Activated naive CD8-positive, alpha-beta T cell treated with anti-CD3 and anti-CD28 coated beads, Interleukin-2, amount 50 U/mL, for 24 hours (primary cell): ENCODE results near the gene PIK3C2G.

Source experiments
- ATAC-seq: fragments of 150-1000 bp; cut with Tn5 transposase; one replicate; pipeline ENCODE4 v1.10.0; 2021
- DNase-seq: peaks from one replicate; pipeline ENCODE4 v3.0.0; 2021
- H3K27ac Mint-ChIP-seq: one replicate; pipeline ENCODE4 v1.8.0; 2021; ENCODE audit warnings: mild to moderate bottlenecking, mixed read lengths
- H3K27me3 Mint-ChIP-seq: one replicate; pipeline ENCODE4 v1.8.0; 2021; ENCODE audit warnings: mixed read lengths
- H3K36me3 Mint-ChIP-seq: one replicate; pipeline ENCODE4 v1.8.0; 2021; ENCODE audit warnings: low read depth, mixed read lengths
- H3K4me1 Mint-ChIP-seq: one replicate; pipeline ENCODE4 v1.8.0; 2021; ENCODE audit warnings: mixed read lengths
- H3K4me3 Mint-ChIP-seq: one replicate; pipeline ENCODE4 v1.8.0; 2021; ENCODE audit warnings: mild to moderate bottlenecking, moderate library complexity, mixed read lengths
- H3K9me3 Mint-ChIP-seq: one replicate; pipeline ENCODE4 v1.8.0; 2021; ENCODE audit warnings: mixed read lengths

The PIK3C2G gene

DNA sequence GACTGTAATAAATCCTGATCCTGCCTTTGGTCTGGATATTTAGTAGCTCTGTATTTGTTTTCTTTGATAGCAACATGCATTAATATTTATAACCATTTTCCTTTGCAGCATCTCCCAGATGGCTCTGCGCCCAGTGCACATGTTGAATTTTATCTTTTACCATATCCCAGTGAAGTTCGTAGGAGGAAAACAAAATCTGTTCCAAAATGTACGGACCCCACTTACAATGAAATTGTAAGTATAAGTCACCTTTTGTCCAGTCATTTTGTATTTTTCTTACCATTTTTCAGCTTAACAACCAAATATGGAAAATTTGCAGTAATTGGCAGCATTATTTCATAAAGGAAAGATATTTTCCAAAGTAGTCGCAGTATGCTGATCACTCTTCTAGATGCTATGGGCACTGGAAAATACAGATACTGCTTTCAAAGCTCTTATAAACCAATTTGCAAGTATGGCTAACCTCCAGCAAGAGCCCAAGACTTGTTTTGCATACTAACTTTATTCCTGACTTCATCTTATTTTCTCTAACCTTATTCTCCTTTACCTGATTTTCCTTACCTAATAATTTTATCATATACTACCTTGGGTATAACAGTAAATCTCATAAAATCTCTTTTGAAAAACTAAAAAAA, 379.1 kb downstream of the PIK3C2G start:
- Mint-ChIP-seq H3K4me1 (no peaks in the 10 kb centered on the region), H3K27me3 (no peaks in the 10 kb centered on the region), H3K9me3 (peaks cover 4% of the 10 kb centered on the region), H3K27ac (no peak overlapping the region), H3K36me3 (no peaks in the 10 kb centered on the region), H3K4me3 (no peak overlapping the region)
- DNase-seq = no peak
- no peak for ATAC-seq

DNA sequence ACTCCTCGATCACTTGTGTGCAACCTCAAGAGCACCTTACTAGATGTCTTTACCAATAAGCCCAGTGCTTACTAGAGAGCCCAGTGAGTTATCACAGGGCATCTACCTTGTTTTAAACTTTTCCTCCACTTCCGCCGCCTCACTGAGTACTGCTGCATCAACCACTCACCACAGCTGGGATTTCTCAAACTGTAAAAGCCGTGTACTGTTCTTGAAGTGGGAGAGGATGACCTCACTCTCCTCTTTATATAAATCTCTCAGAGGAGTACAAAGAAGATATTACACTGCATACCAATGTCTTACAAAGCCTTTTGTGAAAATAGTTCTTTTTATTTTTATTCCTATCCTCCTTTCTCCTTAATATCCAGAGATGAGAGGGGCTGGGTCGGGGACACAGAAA, 382.4 kb downstream of the PIK3C2G start:
- no peak overlapping the region for H3K27ac Mint-ChIP-seq
- no peaks in the 10 kb centered on the region for H3K4me1 Mint-ChIP-seq
- H3K4me3 Mint-ChIP-seq = no peak overlapping the region
- no peaks in the 10 kb centered on the region for H3K36me3 Mint-ChIP-seq
- ATAC-seq = no peak
- H3K9me3 Mint-ChIP-seq = no peaks in the 10 kb centered on the region
- no peak for DNase-seq
- H3K27me3 Mint-ChIP-seq = no peaks in the 10 kb centered on the region

DNA sequence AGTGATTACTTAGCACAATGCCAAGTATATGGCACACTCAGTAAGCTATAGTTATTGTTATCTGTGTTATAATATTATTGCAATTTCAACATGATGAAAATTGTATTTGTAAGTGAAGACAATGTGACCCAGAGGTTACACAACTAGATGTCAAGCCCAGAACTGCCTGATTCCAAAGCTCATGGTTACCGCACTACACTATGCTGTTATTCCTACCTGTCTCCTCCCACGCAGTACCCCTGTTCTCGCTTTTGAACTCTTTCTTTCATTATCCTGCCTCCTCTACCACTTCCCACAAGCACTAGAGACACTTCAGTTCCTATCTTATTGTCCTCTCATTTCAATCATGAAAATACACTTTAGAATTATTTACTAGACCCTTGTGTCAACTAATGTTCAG, 383.2 kb downstream of the PIK3C2G start:
- Mint-ChIP-seq H3K4me3 (no peak overlapping the region), H3K4me1 (no peaks in the 10 kb centered on the region), H3K27me3 (no peaks in the 10 kb centered on the region), H3K36me3 (no peaks in the 10 kb centered on the region), H3K27ac (no peak overlapping the region), H3K9me3 (peaks cover 5% of the 10 kb centered on the region)
- DNase-seq (no peak), ATAC-seq (no peak)

GRCh38 chr12:18646286-18646890, 385.1 kb downstream of the PIK3C2G start:
- peaks cover 5% of the 10 kb centered on the region for H3K9me3 Mint-ChIP-seq
- no peaks in the 10 kb centered on the region for H3K36me3 Mint-ChIP-seq
- DNase-seq = no peak
- H3K27me3 Mint-ChIP-seq = no peaks in the 10 kb centered on the region
- no peaks in the 10 kb centered on the region for H3K4me1 Mint-ChIP-seq
- ATAC-seq = no peak
- no peak overlapping the region for H3K27ac Mint-ChIP-seq
- no peak overlapping the region for H3K4me3 Mint-ChIP-seq

GRCh38 chr12:18651525-18651924, 390.2 kb downstream of the PIK3C2G start:
- no peaks in the 10 kb centered on the region for H3K36me3 Mint-ChIP-seq
- H3K27ac Mint-ChIP-seq = no peak overlapping the region
- peaks cover 5% of the 10 kb centered on the region for H3K9me3 Mint-ChIP-seq
- DNase-seq (no peak), ATAC-seq (no peak)
- H3K4me1 Mint-ChIP-seq = no peaks in the 10 kb centered on the region
- no peak overlapping the region for H3K4me3 Mint-ChIP-seq
- H3K27me3 Mint-ChIP-seq = no peaks in the 10 kb centered on the region

GRCh38 chr12:18652596-18652995, 391.3 kb downstream of the PIK3C2G start:
- Mint-ChIP-seq H3K36me3 (no peaks in the 10 kb centered on the region), H3K4me1 (no peaks in the 10 kb centered on the region), H3K27ac (no peak overlapping the region), H3K27me3 (no peaks in the 10 kb centered on the region), H3K9me3 (peaks cover 5% of the 10 kb centered on the region), H3K4me3 (no peak overlapping the region)
- ATAC-seq (no peak), DNase-seq (no peak)

GRCh38 chr12:18653465-18653864, 392.1 kb downstream of the PIK3C2G start:
- Mint-ChIP-seq H3K27ac (no peak overlapping the region), H3K27me3 (no peaks in the 10 kb centered on the region), H3K4me3 (no peak overlapping the region), H3K36me3 (no peaks in the 10 kb centered on the region), H3K9me3 (peaks cover 5% of the 10 kb centered on the region), H3K4me1 (no peaks in the 10 kb centered on the region)
- ATAC-seq (no peak), DNase-seq (no peak)

- no peak overlapping the region for H3K27ac Mint-ChIP-seq
- H3K36me3 Mint-ChIP-seq = no peaks in the 10 kb centered on the region
- H3K4me3 Mint-ChIP-seq = no peak overlapping the region
- DNase-seq (no peak), ATAC-seq (no peak)
- H3K4me1 Mint-ChIP-seq = no peaks in the 10 kb centered on the region
- H3K27me3 Mint-ChIP-seq = no peaks in the 10 kb centered on the region
- peaks cover 8% of the 10 kb centered on the region for H3K9me3 Mint-ChIP-seq
These were observed 394.0 kb downstream of the PIK3C2G start for GRCh38 chr12:18655351-18655750.

GRCh38 chr12:18658179-18658578, 396.9 kb downstream of the PIK3C2G start:
- H3K27ac Mint-ChIP-seq = no peak overlapping the region
- no peaks in the 10 kb centered on the region for H3K36me3 Mint-ChIP-seq
- no peaks in the 10 kb centered on the region for H3K4me1 Mint-ChIP-seq
- no peak overlapping the region for H3K4me3 Mint-ChIP-seq
- H3K9me3 Mint-ChIP-seq = peaks cover 8% of the 10 kb centered on the region
- no peak for ATAC-seq
- no peak for DNase-seq
- H3K27me3 Mint-ChIP-seq = no peaks in the 10 kb centered on the region

DNA sequence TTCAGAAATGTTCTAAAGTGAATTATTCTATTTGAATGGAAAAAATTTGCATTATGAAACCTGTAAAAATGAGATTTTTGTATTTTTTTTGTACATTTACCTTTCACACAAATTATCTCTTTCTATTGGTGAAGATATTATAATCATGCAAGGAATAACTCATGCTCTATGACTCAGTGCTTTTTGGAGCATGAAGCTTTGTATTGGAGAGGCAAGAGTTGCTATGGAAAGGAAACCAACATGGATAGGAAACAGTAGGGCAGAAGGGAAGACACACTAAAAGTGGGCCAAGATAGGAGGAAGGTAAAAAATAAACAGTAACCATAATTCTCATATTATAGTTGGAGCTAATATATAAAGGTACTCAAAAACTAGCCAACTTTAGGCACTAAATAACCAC, 397.5 kb downstream of the PIK3C2G start:
- no peak for DNase-seq
- Mint-ChIP-seq H3K4me1 (no peaks in the 10 kb centered on the region), H3K36me3 (no peaks in the 10 kb centered on the region), H3K9me3 (peaks cover 8% of the 10 kb centered on the region), H3K27ac (no peak overlapping the region), H3K27me3 (no peaks in the 10 kb centered on the region), H3K4me3 (no peak overlapping the region)
- no peak for ATAC-seq

DNA sequence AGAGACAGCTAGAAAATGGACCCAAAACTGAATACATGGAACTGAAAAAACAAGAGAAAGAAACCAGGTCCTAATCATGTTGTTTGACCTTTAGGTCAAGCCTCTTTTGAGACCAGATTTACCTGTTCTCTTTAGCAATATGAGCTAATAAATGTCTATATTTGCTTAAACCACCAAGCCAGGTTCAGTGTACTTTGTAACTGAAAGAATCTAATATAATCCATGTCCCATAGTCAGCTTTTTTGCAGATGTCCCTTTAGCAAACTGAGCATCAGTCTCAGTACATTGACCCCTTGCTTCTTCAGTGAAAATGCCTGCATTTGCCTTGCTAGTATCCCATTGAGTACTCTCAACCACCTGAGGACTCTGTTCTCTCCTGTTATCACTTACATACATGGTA, 414.8 kb downstream of the PIK3C2G start:
- Mint-ChIP-seq H3K27ac (no peak overlapping the region), H3K4me3 (no peak overlapping the region), H3K4me1 (no peaks in the 10 kb centered on the region), H3K36me3 (no peaks in the 10 kb centered on the region), H3K9me3 (peaks cover 6% of the 10 kb centered on the region), H3K27me3 (no peaks in the 10 kb centered on the region)
- no peak for DNase-seq
- no peak for ATAC-seq

DNA sequence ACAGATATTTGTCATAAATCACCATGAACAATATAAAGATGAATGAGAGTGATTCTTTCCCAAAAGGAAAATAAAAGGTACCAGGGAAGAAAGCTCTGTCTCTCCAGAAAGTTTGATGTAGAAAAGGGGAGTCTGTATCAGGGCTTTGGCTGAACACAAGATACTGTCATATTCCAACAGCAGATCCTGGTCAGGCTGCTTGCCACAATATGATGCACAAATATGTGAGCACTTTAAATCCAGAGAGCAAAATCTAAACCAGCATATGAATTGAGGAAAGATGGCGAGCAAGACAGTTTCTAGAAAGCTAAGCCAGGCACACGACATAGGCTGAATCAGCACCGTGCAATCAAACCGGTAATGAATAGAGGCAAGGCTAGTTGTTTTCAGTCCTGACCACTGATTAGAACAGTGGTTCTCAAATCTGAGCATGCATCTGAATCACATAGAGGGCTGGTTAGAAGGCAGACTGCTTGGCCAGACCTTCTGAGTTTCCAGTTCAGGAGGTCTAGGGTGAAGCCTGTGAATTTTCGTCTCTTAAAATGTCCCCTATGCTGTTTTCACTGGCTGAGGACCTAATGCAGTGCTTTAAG, 415.8 kb downstream of the PIK3C2G start:
- DNase-seq (no peak), ATAC-seq (no peak)
- Mint-ChIP-seq H3K27ac (no peak overlapping the region), H3K9me3 (peaks cover 6% of the 10 kb centered on the region), H3K4me3 (no peak overlapping the region), H3K4me1 (no peaks in the 10 kb centered on the region), H3K36me3 (no peaks in the 10 kb centered on the region), H3K27me3 (no peaks in the 10 kb centered on the region)

- no peak overlapping the region for H3K4me3 Mint-ChIP-seq
- peaks cover 4% of the 10 kb centered on the region for H3K9me3 Mint-ChIP-seq
- DNase-seq = no peak
- no peaks in the 10 kb centered on the region for H3K27me3 Mint-ChIP-seq
- no peaks in the 10 kb centered on the region for H3K36me3 Mint-ChIP-seq
- H3K4me1 Mint-ChIP-seq = no peaks in the 10 kb centered on the region
- H3K27ac Mint-ChIP-seq = no peak overlapping the region
- ATAC-seq = no peak
These were observed 420.5 kb downstream of the PIK3C2G start for GRCh38 chr12:18681818-18682217.

GRCh38 chr12:18683327-18684013, 422.2 kb downstream of the PIK3C2G start:
- Mint-ChIP-seq H3K36me3 (no peaks in the 10 kb centered on the region), H3K27me3 (no peaks in the 10 kb centered on the region), H3K4me1 (no peaks in the 10 kb centered on the region), H3K27ac (no peak overlapping the region), H3K4me3 (no peak overlapping the region), H3K9me3 (peaks cover 4% of the 10 kb centered on the region)
- DNase-seq (no peak), ATAC-seq (no peak)

DNA sequence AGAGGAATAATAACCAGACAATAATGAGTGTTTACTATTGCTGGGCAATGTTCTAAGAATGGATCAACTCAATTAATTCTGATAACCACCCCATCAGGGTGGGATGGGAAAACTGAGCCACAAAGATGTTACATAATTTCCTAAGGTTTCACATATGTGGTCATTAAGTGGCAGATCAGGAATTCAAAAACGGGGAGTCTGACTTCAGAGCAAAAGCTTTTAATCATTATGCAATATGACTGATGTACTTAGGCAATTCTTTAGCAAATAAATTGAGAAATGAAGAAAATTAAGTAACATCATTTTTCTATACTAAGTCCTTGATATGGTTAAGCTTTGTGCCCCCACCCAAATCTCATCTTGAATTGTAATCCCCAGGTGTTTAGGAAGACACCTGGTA, 423.1 kb downstream of the PIK3C2G start:
- H3K27ac Mint-ChIP-seq = no peak overlapping the region
- no peak overlapping the region for H3K4me3 Mint-ChIP-seq
- no peak for ATAC-seq
- H3K27me3 Mint-ChIP-seq = no peaks in the 10 kb centered on the region
- DNase-seq = no peak
- H3K9me3 Mint-ChIP-seq = peaks cover 4% of the 10 kb centered on the region
- no peaks in the 10 kb centered on the region for H3K4me1 Mint-ChIP-seq
- H3K36me3 Mint-ChIP-seq = no peaks in the 10 kb centered on the region
